ENCODE data around the gene DCC. TPM values are rescaled to one million over a fixed set of nuclear protein-coding genes. Genes with fewer than 3 reads are reported as not detected.

DCC gene
- total RNA-seq, 1 experiment from 2014 or later, result not detected

GRCh38 chr18:53387581-53387980, 1047.6 kb downstream of the DCC start:
- H3K27ac ChIP-seq (ENCODE audit: low read depth, low read length), result no peak overlapping the region
- POLR2A ChIA-PET, result no interaction called here
- no peaks in the 10 kb centered on the region for H3K9me2 ChIP-seq (ENCODE audit: insufficient read depth)
- H3K79me2 ChIP-seq (ENCODE audit: insufficient read depth, low read length), result no peaks in the 10 kb centered on the region
- H3K9ac ChIP-seq (ENCODE audit: low read length), result no peak overlapping the region
- H3K36me3 ChIP-seq (ENCODE audit: control insufficient read depth in 1 of 2, insufficient read depth in 2 of 2, low read length in 2 of 2), result no peaks in the 10 kb centered on the region
- CTCF ChIA-PET, result no interaction called here
- no peaks in the 10 kb centered on the region for H4K20me1 ChIP-seq (ENCODE audit: insufficient read depth)
- no peak for DNase-seq (ENCODE audit: low read depth, low spot score)
- H3K4me2 ChIP-seq (ENCODE audit: low read length), result no peak overlapping the region
- H2AFZ ChIP-seq (ENCODE audit: low read depth, low read length, poor library complexity, severe bottlenecking), result no peak overlapping the region
- no peak for ATAC-seq
- RAD21 ChIA-PET (ENCODE audit: low non-redundant PET in 1 of 2, low total read pairs in 2 of 2, uncharacterized antibody in 2 of 2, unreplicated experiment in 2 of 2), result no interaction called here
- TF ChIP-seq TCF7L2 (IDR thresholded peaks at IDR 0.05; ENCODE audit: borderline replicate concordance, extremely low read depth, insufficient read depth, insufficient read length), result no peak
- no peak for TF ChIP-seq CBX3 (IDR thresholded peaks at IDR 0.05; ENCODE audit: low read depth)
- no peak for TF ChIP-seq RAD21 (IDR thresholded peaks at IDR 0.05; ENCODE audit: low read depth)
- TF ChIP-seq POLR2A (IDR thresholded peaks at IDR 0.05; ENCODE audit: borderline replicate concordance, extremely low read depth, insufficient read depth, insufficient read length), result no peak
- no peak for TF ChIP-seq YY1 (IDR thresholded peaks at IDR 0.05; ENCODE audit: extremely low read depth, insufficient replicate concordance, low read depth, low read length)
- TF ChIP-seq EZH2 (IDR thresholded peaks at IDR 0.05), result no peak
- TF ChIP-seq REST (IDR thresholded peaks at IDR 0.05; ENCODE audit: low read depth), result no peak
- TF ChIP-seq EGR1 (IDR thresholded peaks at IDR 0.05; ENCODE audit: low read depth), result no peak
- TF ChIP-seq ZBTB33 (IDR thresholded peaks at IDR 0.05; ENCODE audit: extremely low read depth, insufficient replicate concordance, low read length), result no peak
- TF ChIP-seq ZNF274 (IDR thresholded peaks at IDR 0.05; ENCODE audit: low read depth, low read length), result no peak
- TF ChIP-seq SIN3A (IDR thresholded peaks at IDR 0.05; ENCODE audit: low read depth), result no peak
- TF ChIP-seq CTCF (IDR thresholded peaks at IDR 0.05 in 2 of 3, conservative IDR thresholded peaks at IDR 0.05 in 1 of 3; ENCODE audit: borderline replicate concordance in 1 of 3, insufficient read depth in 1 of 3, low read depth in 2 of 3, low read length in 2 of 3), result no peak
- no peak for TF ChIP-seq SRF (IDR thresholded peaks at IDR 0.05; ENCODE audit: low read depth)
- TF ChIP-seq JUND (IDR thresholded peaks at IDR 0.05), result no peak
- no peak for TF ChIP-seq MAX (IDR thresholded peaks at IDR 0.05)
- no peak for TF ChIP-seq ELF1 (IDR thresholded peaks at IDR 0.05; ENCODE audit: borderline replicate concordance, low read depth)
- H3K4me3 ChIP-seq (replicated peaks in 1 of 2; ENCODE audit: low read depth in 1 of 2, low read length in 2 of 2), result no peak overlapping the region
- no TSS peak for BruUV-seq (replicated peaks)
- H3K27me3 ChIP-seq (ENCODE audit: insufficient read depth, low read length), result no peaks in the 10 kb centered on the region
- peaks cover 0 to 14% of the 10 kb centered on the region in 2 experiments; a peak in 2 of 4 replicates for H3K9me3 ChIP-seq (ENCODE audit: control insufficient read depth in 1 of 2, insufficient read depth in 1 of 2, low read depth in 1 of 2, low read length in 2 of 2)
- intact Hi-C loops (cut with micrococcal nuclease), result loop anchor here (10.0 kb wide), 1 partner anchor 1723 kb away; no protein-coding TSS in a partner anchor
- H3K4me1 ChIP-seq (ENCODE audit: control insufficient read depth in 1 of 2, insufficient read depth in 2 of 2, low read length in 2 of 2), result no peaks in the 10 kb centered on the region

All from HCT116 (cell line).